ENCODE measurements around the gene NUAK1. TPM values are rescaled to one million over a fixed set of nuclear protein-coding genes. Genes with fewer than 3 reads are reported as not detected.

NUAK1 gene
- 17.1 and 21.7 TPM in 2 replicates for total RNA-seq

DNA sequence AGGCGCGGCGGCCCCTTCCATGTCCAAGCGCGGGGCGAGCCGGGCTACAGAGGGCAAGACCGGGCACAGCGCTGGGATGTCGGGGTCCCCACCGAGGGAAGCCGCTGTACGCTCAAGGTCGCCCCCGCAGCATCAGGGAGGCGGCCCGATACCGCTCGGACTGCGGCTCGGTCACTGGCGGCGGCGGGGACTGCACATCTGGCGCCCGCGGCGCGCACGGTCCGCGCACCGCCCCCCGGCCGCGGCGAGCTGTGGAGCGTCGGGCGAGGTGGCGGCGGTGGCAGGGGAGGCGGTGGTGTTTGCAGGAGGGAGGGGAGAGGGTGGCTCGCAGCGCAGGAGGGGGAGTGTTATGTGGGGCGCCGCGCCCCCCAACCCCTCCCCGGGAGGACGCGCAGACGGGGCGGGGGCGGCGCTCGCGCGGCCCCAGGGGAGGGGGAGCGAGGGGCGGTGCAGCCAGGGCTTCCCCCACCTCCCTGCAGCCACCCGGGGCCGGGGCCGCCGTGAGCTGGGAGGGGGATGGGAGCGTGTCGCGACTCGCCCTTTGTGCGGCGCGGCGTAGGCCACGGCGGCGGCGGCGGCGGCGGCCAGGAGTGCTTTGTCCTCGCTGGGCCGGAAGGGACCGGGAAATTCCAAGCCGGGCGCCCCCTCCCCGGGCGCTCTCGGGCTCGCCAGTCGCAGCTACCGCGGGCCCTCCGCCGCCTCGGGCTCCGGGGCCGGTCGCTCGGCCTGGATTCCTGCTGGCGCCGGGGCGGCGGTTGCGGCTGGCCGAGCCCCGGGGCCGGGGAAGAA lies at the start of gene NUAK1:
TSS of gene NUAK1 (minus strand) at position 322 of the 789 bp plus-strand sequence. CDS start at position 21, 301 bp downstream.
- peaks cover 47% of the 10 kb centered on the region for H3K4me1 ChIP-seq (ENCODE audit: insufficient read depth, low read length)
- peaks cover 14% of the 10 kb centered on the region for H4K20me1 ChIP-seq (ENCODE audit: insufficient read depth, low read length)
- no peaks in the 10 kb centered on the region for H3K36me3 ChIP-seq (ENCODE audit: insufficient read depth, low read length)
- H3K79me2 ChIP-seq (ENCODE audit: insufficient read depth, low read length), result peaks cover 53% of the 10 kb centered on the region
- no peaks in the 10 kb centered on the region for H3K9me3 ChIP-seq (ENCODE audit: low read depth, low read length)
- H3K4me2 ChIP-seq (ENCODE audit: insufficient read depth, low read length), result peak within 1 kb of the TSS; percentile 88
- peak; percentile 94 for DNase-seq (ENCODE audit: insufficient read length, low spot score, missing footprints)
- H3K4me3 ChIP-seq (ENCODE audit: insufficient read depth, low read length), result peak within 1 kb of the TSS; percentile 83
- peak within 1 kb of the TSS; percentile 75 for H3K27ac ChIP-seq (ENCODE audit: low read depth, low read length)
- H2AFZ ChIP-seq (ENCODE audit: low read length), result peak within 1 kb of the TSS; percentile 51
- H3K27me3 ChIP-seq (ENCODE audit: insufficient read depth, low read length), result no peaks in the 10 kb centered on the region
- TF ChIP-seq CTCF (IDR thresholded peaks at IDR 0.05; ENCODE audit: extremely low read depth, low read depth, low read length), result no peak

- Histone ChIP-seq H3K4me2 (ENCODE audit: insufficient read depth, low read length) (no peak overlapping the region), H3K36me3 (ENCODE audit: insufficient read depth, low read length) (no peaks in the 10 kb centered on the region), H3K79me2 (ENCODE audit: insufficient read depth, low read length) (no peaks in the 10 kb centered on the region), H3K4me1 (ENCODE audit: insufficient read depth, low read length) (no peaks in the 10 kb centered on the region), H4K20me1 (ENCODE audit: insufficient read depth, low read length) (no peaks in the 10 kb centered on the region), H3K27ac (ENCODE audit: low read depth, low read length) (no peak overlapping the region), H2AFZ (ENCODE audit: low read length) (no peak overlapping the region), H3K4me3 (ENCODE audit: insufficient read depth, low read length) (no peak overlapping the region), H3K27me3 (ENCODE audit: insufficient read depth, low read length) (peaks cover 12% of the 10 kb centered on the region), H3K9me3 (ENCODE audit: low read depth, low read length) (no peaks in the 10 kb centered on the region)
- no peak for TF ChIP-seq CTCF (IDR thresholded peaks at IDR 0.05; ENCODE audit: extremely low read depth, low read depth, low read length)
- DNase-seq (ENCODE audit: insufficient read length, low spot score, missing footprints), result no peak
These were observed 49.5 kb upstream of the NUAK1 start for GRCh38 chr12:106188256-106188655.

GRCh38 chr12:106187842-106188241 lies 49.1 kb upstream of the NUAK1 start:
- Histone ChIP-seq H3K4me1 (ENCODE audit: insufficient read depth, low read length) (no peaks in the 10 kb centered on the region), H3K79me2 (ENCODE audit: insufficient read depth, low read length) (no peaks in the 10 kb centered on the region), H4K20me1 (ENCODE audit: insufficient read depth, low read length) (no peaks in the 10 kb centered on the region), H2AFZ (ENCODE audit: low read length) (no peak overlapping the region), H3K9me3 (ENCODE audit: low read depth, low read length) (no peaks in the 10 kb centered on the region), H3K4me2 (ENCODE audit: insufficient read depth, low read length) (no peak overlapping the region), H3K27ac (ENCODE audit: low read depth, low read length) (no peak overlapping the region), H3K27me3 (ENCODE audit: insufficient read depth, low read length) (peaks cover 12% of the 10 kb centered on the region), H3K4me3 (ENCODE audit: insufficient read depth, low read length) (no peak overlapping the region), H3K36me3 (ENCODE audit: insufficient read depth, low read length) (no peaks in the 10 kb centered on the region)
- no peak for DNase-seq (ENCODE audit: insufficient read length, low spot score, missing footprints)
- TF ChIP-seq CTCF (IDR thresholded peaks at IDR 0.05; ENCODE audit: extremely low read depth, low read depth, low read length), result no peak

GRCh38 chr12:106187155-106187789 lies 48.5 kb upstream of the NUAK1 start:
- H3K9me3 ChIP-seq (ENCODE audit: low read depth, low read length), result no peaks in the 10 kb centered on the region

More at GRCh38 chr12:106187155-106187789, 48.5 kb upstream of the NUAK1 start:
- no peak overlapping the region for H3K27ac ChIP-seq (ENCODE audit: low read depth, low read length)
- no peak overlapping the region for H3K4me2 ChIP-seq (ENCODE audit: insufficient read depth, low read length)
- no peak overlapping the region for H2AFZ ChIP-seq (ENCODE audit: low read length)
- no peaks in the 10 kb centered on the region for H3K36me3 ChIP-seq (ENCODE audit: insufficient read depth, low read length)
- H4K20me1 ChIP-seq (ENCODE audit: insufficient read depth, low read length), result no peaks in the 10 kb centered on the region
- H3K79me2 ChIP-seq (ENCODE audit: insufficient read depth, low read length), result no peaks in the 10 kb centered on the region
- no peaks in the 10 kb centered on the region for H3K4me1 ChIP-seq (ENCODE audit: insufficient read depth, low read length)
- H3K27me3 ChIP-seq (ENCODE audit: insufficient read depth, low read length), result peaks cover 12% of the 10 kb centered on the region
- H3K4me3 ChIP-seq (ENCODE audit: insufficient read depth, low read length), result no peak overlapping the region
- TF ChIP-seq CTCF (IDR thresholded peaks at IDR 0.05; ENCODE audit: extremely low read depth, low read depth, low read length), result no peak
- DNase-seq (ENCODE audit: insufficient read length, low spot score, missing footprints), result no peak

All from osteoblast (primary cell).